ENCODE measurements around the gene SHMT1.

SHMT1 gene

GRCh38 chr17:18327556-18327955 is 35.8 kb downstream of the SHMT1 start:
- Histone ChIP-seq H3K4me3 (ENCODE audit: low read depth in 1 of 5, low read length in 5 of 5) (no peak overlapping the region), H3K27me3 (ENCODE audit: control insufficient read depth in 5 of 5, insufficient read depth in 4 of 5, low read length in 5 of 5) (no peaks in the 10 kb centered on the region), H3K27ac (ENCODE audit: low read depth, low read length) (no peak overlapping the region), H3K9me3 (ENCODE audit: control insufficient read depth in 5 of 5, low read length in 5 of 5) (no peaks in the 10 kb centered on the region), H3K4me1 (ENCODE audit: control insufficient read depth in 5 of 5, insufficient read depth in 5 of 5, low read length in 5 of 5) (peaks cover 0 to 3% (median 0%) of the 10 kb centered on the region in 5 donors), H3K9ac (ENCODE audit: low read length in 5 of 5) (no peak overlapping the region), H3K36me3 (ENCODE audit: control insufficient read depth in 5 of 5, insufficient read depth in 5 of 5, low read length in 5 of 5) (peaks cover 0 to 95% (median 89%) of the 10 kb centered on the region in 5 donors)

- Histone ChIP-seq H3K9me3 (ENCODE audit: control insufficient read depth in 5 of 5, low read length in 5 of 5) (no peaks in the 10 kb centered on the region), H3K27ac (ENCODE audit: low read depth, low read length) (no peak overlapping the region), H3K4me3 (ENCODE audit: low read depth in 1 of 5, low read length in 5 of 5) (no peak overlapping the region), H3K36me3 (ENCODE audit: control insufficient read depth in 5 of 5, insufficient read depth in 5 of 5, low read length in 5 of 5) (peaks cover 0 to 95% (median 88%) of the 10 kb centered on the region in 5 donors), H3K4me1 (ENCODE audit: control insufficient read depth in 5 of 5, insufficient read depth in 5 of 5, low read length in 5 of 5) (peaks cover 0 to 3% (median 0%) of the 10 kb centered on the region in 5 donors), H3K9ac (ENCODE audit: low read length in 5 of 5) (no peak overlapping the region), H3K27me3 (ENCODE audit: control insufficient read depth in 5 of 5, insufficient read depth in 4 of 5, low read length in 5 of 5) (no peaks in the 10 kb centered on the region)
Measured at GRCh38 chr17:18327093-18327492, 36.3 kb downstream of the SHMT1 start.

- no peak overlapping the region for H3K27ac ChIP-seq (ENCODE audit: low read depth, low read length)
- peaks cover 0 to 3% (median 0%) of the 10 kb centered on the region in 5 donors for H3K4me1 ChIP-seq (ENCODE audit: control insufficient read depth in 5 of 5, insufficient read depth in 5 of 5, low read length in 5 of 5)
- no peak overlapping the region for H3K4me3 ChIP-seq (ENCODE audit: low read depth in 1 of 5, low read length in 5 of 5)
- no peaks in the 10 kb centered on the region for H3K9me3 ChIP-seq (ENCODE audit: control insufficient read depth in 5 of 5, low read length in 5 of 5)
- H3K36me3 ChIP-seq (ENCODE audit: control insufficient read depth in 5 of 5, insufficient read depth in 5 of 5, low read length in 5 of 5), result peaks cover 0 to 91% (median 82%) of the 10 kb centered on the region in 5 donors
- no peaks in the 10 kb centered on the region for H3K27me3 ChIP-seq (ENCODE audit: control insufficient read depth in 5 of 5, insufficient read depth in 4 of 5, low read length in 5 of 5)
- H3K9ac ChIP-seq (ENCODE audit: low read length in 5 of 5), result no peak overlapping the region
Measured at GRCh38 chr17:18326572-18326971, 36.8 kb downstream of the SHMT1 start.

GRCh38 chr17:18326039-18326438 is 37.3 kb downstream of the SHMT1 start:
- peaks cover 0 to 5% (median 2%) of the 10 kb centered on the region in 5 donors for H3K4me1 ChIP-seq (ENCODE audit: control insufficient read depth in 5 of 5, insufficient read depth in 5 of 5, low read length in 5 of 5)
- no peaks in the 10 kb centered on the region for H3K27me3 ChIP-seq (ENCODE audit: control insufficient read depth in 5 of 5, insufficient read depth in 4 of 5, low read length in 5 of 5)
- H3K36me3 ChIP-seq (ENCODE audit: control insufficient read depth in 5 of 5, insufficient read depth in 5 of 5, low read length in 5 of 5), result peaks cover 0 to 91% (median 79%) of the 10 kb centered on the region in 5 donors

GRCh38 chr17:18324140-18325050 is 39.0 kb downstream of the SHMT1 start:
- Histone ChIP-seq H3K27me3 (ENCODE audit: control insufficient read depth in 5 of 5, insufficient read depth in 4 of 5, low read length in 5 of 5) (no peaks in the 10 kb centered on the region), H3K4me1 (ENCODE audit: control insufficient read depth in 5 of 5, insufficient read depth in 5 of 5, low read length in 5 of 5) (peaks cover 6 to 21% (median 16%) of the 10 kb centered on the region in 5 donors), H3K27ac (ENCODE audit: low read depth, low read length) (no peak overlapping the region), H3K36me3 (ENCODE audit: control insufficient read depth in 5 of 5, insufficient read depth in 5 of 5, low read length in 5 of 5) (peaks cover 0 to 91% (median 76%) of the 10 kb centered on the region in 5 donors), H3K9ac (ENCODE audit: low read length in 5 of 5) (no peak overlapping the region), H3K4me3 (ENCODE audit: low read depth in 1 of 5, low read length in 5 of 5) (no peak overlapping the region), H3K9me3 (ENCODE audit: control insufficient read depth in 5 of 5, low read length in 5 of 5) (no peaks in the 10 kb centered on the region)

More at GRCh38 chr17:18326039-18326438, 37.3 kb downstream of the SHMT1 start:
- Histone ChIP-seq H3K27ac (ENCODE audit: low read depth, low read length) (no peak overlapping the region), H3K9me3 (ENCODE audit: control insufficient read depth in 5 of 5, low read length in 5 of 5) (no peaks in the 10 kb centered on the region), H3K4me3 (ENCODE audit: low read depth in 1 of 5, low read length in 5 of 5) (no peak overlapping the region), H3K9ac (ENCODE audit: low read length in 5 of 5) (no peak overlapping the region)

GRCh38 chr17:18323507-18324139 is 39.7 kb downstream of the SHMT1 start:
- Histone ChIP-seq H3K9me3 (ENCODE audit: control insufficient read depth in 5 of 5, low read length in 5 of 5) (no peaks in the 10 kb centered on the region), H3K27ac (ENCODE audit: low read depth, low read length) (no peak overlapping the region), H3K36me3 (ENCODE audit: control insufficient read depth in 5 of 5, insufficient read depth in 5 of 5, low read length in 5 of 5) (peaks cover 0 to 91% (median 76%) of the 10 kb centered on the region in 5 donors), H3K4me3 (ENCODE audit: low read depth in 1 of 5, low read length in 5 of 5) (no peak overlapping the region), H3K4me1 (ENCODE audit: control insufficient read depth in 5 of 5, insufficient read depth in 5 of 5, low read length in 5 of 5) (peaks cover 6 to 29% (median 24%) of the 10 kb centered on the region in 5 donors), H3K27me3 (ENCODE audit: control insufficient read depth in 5 of 5, insufficient read depth in 4 of 5, low read length in 5 of 5) (no peaks in the 10 kb centered on the region), H3K9ac (ENCODE audit: low read length in 5 of 5) (no peak overlapping the region)

GRCh38 chr17:18323007-18323406 is 40.3 kb downstream of the SHMT1 start:
- Histone ChIP-seq H3K27ac (ENCODE audit: low read depth, low read length) (no peak overlapping the region), H3K36me3 (ENCODE audit: control insufficient read depth in 5 of 5, insufficient read depth in 5 of 5, low read length in 5 of 5) (peaks cover 0 to 87% (median 72%) of the 10 kb centered on the region in 5 donors), H3K9me3 (ENCODE audit: control insufficient read depth in 5 of 5, low read length in 5 of 5) (no peaks in the 10 kb centered on the region), H3K27me3 (ENCODE audit: control insufficient read depth in 5 of 5, insufficient read depth in 4 of 5, low read length in 5 of 5) (no peaks in the 10 kb centered on the region), H3K9ac (ENCODE audit: low read length in 5 of 5) (no peak overlapping the region), H3K4me1 (ENCODE audit: control insufficient read depth in 5 of 5, insufficient read depth in 5 of 5, low read length in 5 of 5) (peaks cover 6 to 35% (median 30%) of the 10 kb centered on the region in 5 donors), H3K4me3 (ENCODE audit: low read depth in 1 of 5, low read length in 5 of 5) (no peak overlapping the region)

GRCh38 chr17:18322522-18322921 is 40.8 kb downstream of the SHMT1 start:
- Histone ChIP-seq H3K27me3 (ENCODE audit: control insufficient read depth in 5 of 5, insufficient read depth in 4 of 5, low read length in 5 of 5) (no peaks in the 10 kb centered on the region), H3K27ac (ENCODE audit: low read depth, low read length) (no peak overlapping the region), H3K36me3 (ENCODE audit: control insufficient read depth in 5 of 5, insufficient read depth in 5 of 5, low read length in 5 of 5) (peaks cover 0 to 89% (median 72%) of the 10 kb centered on the region in 5 donors)

GRCh38 chr17:18321309-18321708 is 42.0 kb downstream of the SHMT1 start:
- Histone ChIP-seq H3K9me3 (ENCODE audit: control insufficient read depth in 5 of 5, low read length in 5 of 5) (no peaks in the 10 kb centered on the region), H3K36me3 (ENCODE audit: control insufficient read depth in 5 of 5, insufficient read depth in 5 of 5, low read length in 5 of 5) (peaks cover 0 to 89% (median 71%) of the 10 kb centered on the region in 5 donors), H3K27me3 (ENCODE audit: control insufficient read depth in 5 of 5, insufficient read depth in 4 of 5, low read length in 5 of 5) (no peaks in the 10 kb centered on the region), H3K27ac (ENCODE audit: low read depth, low read length) (no peak overlapping the region), H3K9ac (ENCODE audit: low read length in 5 of 5) (no peak overlapping the region), H3K4me1 (ENCODE audit: control insufficient read depth in 5 of 5, insufficient read depth in 5 of 5, low read length in 5 of 5) (peaks cover 12 to 52% (median 47%) of the 10 kb centered on the region in 5 donors), H3K4me3 (ENCODE audit: low read depth in 1 of 5, low read length in 5 of 5) (no peak overlapping the region)

More at GRCh38 chr17:18322522-18322921, 40.8 kb downstream of the SHMT1 start:
- Histone ChIP-seq H3K9ac (ENCODE audit: low read length in 5 of 5) (no peak overlapping the region), H3K4me3 (ENCODE audit: low read depth in 1 of 5, low read length in 5 of 5) (no peak overlapping the region), H3K9me3 (ENCODE audit: control insufficient read depth in 5 of 5, low read length in 5 of 5) (no peaks in the 10 kb centered on the region), H3K4me1 (ENCODE audit: control insufficient read depth in 5 of 5, insufficient read depth in 5 of 5, low read length in 5 of 5) (peaks cover 10 to 40% (median 35%) of the 10 kb centered on the region in 5 donors)

- H3K9ac ChIP-seq (ENCODE audit: low read length in 5 of 5), result peak overlapping the region in 1 of 5 donors; percentile 38
- peak overlapping the region in 1 of 5 donors; percentile 1 for H3K4me3 ChIP-seq (ENCODE audit: low read depth in 1 of 5, low read length in 5 of 5)
- H3K4me1 ChIP-seq (ENCODE audit: control insufficient read depth in 5 of 5, insufficient read depth in 5 of 5, low read length in 5 of 5), result peaks cover 16 to 62% (median 56%) of the 10 kb centered on the region in 5 donors
- H3K27me3 ChIP-seq (ENCODE audit: control insufficient read depth in 5 of 5, insufficient read depth in 4 of 5, low read length in 5 of 5), result no peaks in the 10 kb centered on the region
- peaks cover 0 to 84% (median 67%) of the 10 kb centered on the region in 5 donors for H3K36me3 ChIP-seq (ENCODE audit: control insufficient read depth in 5 of 5, insufficient read depth in 5 of 5, low read length in 5 of 5)
- no peak overlapping the region for H3K27ac ChIP-seq (ENCODE audit: low read depth, low read length)
- H3K9me3 ChIP-seq (ENCODE audit: control insufficient read depth in 5 of 5, low read length in 5 of 5), result no peaks in the 10 kb centered on the region
Measured at GRCh38 chr17:18320301-18320700, 43.0 kb downstream of the SHMT1 start.
